ENCODE measurements around the gene SNRNP70.

- TF ChIP-seq TAF1 (IDR thresholded peaks at IDR 0.05; ENCODE audit: low read depth) = no peak
- no peak for TF ChIP-seq NFIC (IDR thresholded peaks at IDR 0.05)
- TF ChIP-seq MAX (IDR thresholded peaks at IDR 0.05) = no peak
- TF ChIP-seq YY1 (IDR thresholded peaks at IDR 0.05; ENCODE audit: low read depth) = no peak
Observed at GRCh38 chr19:49152119-49152550, 66.9 kb downstream of the SNRNP70 start.

Data from Ishikawa (cell line).